Loucy (cell line): ENCODE results near the gene C20orf173.

Experiments used
- H2AFZ ChIP-seq: fragments of 200-600 bp; sonication (generic); 2 replicates; pipeline ENCODE4 v1.6.0; 2016; ENCODE audit warnings: antibody characterized with exemption, mild to moderate bottlenecking, low read length, moderate library complexity
- H3F3A ChIP-seq: fragments of 200-600 bp; 2 replicates; pipeline ENCODE4 v1.6.0; 2016; ENCODE audit warnings: antibody characterized with exemption, low read depth, mild to moderate bottlenecking
- H3K27me3 ChIP-seq: fragments of 200-600 bp; sonication (generic); 2 replicates; pipeline ENCODE4 v1.6.1; 2014; ENCODE audit warnings: low read length, mild to moderate bottlenecking; ENCODE audit not compliant: insufficient read depth, poor library complexity, severe bottlenecking
- H3K36me3 ChIP-seq: fragments of 200-600 bp; sonication (generic); 2 replicates; pipeline ENCODE4 v1.6.1; 2016; ENCODE audit warnings: low read length; ENCODE audit not compliant: insufficient read depth
- H3K4me1 ChIP-seq: fragments of 200-600 bp; sonication (generic); 2 replicates; pipeline ENCODE4 v1.5.1; 2014; ENCODE audit warnings: low read length, mild to moderate bottlenecking; ENCODE audit not compliant: insufficient read depth, poor library complexity, severe bottlenecking
- H3K4me2 ChIP-seq: fragments of 200-600 bp; sonication (generic); 2 replicates; pipeline ENCODE4 v1.6.0; 2014; ENCODE audit warnings: antibody characterized with exemption, low read length, low read depth, mild to moderate bottlenecking; ENCODE audit not compliant: poor library complexity, severe bottlenecking
- H3K4me3 ChIP-seq: fragments of 200-600 bp; sonication (generic); 2 replicates; pipeline ENCODE4 v1.5.1; 2014; ENCODE audit warnings: low read length, mild to moderate bottlenecking, mixed read lengths; ENCODE audit not compliant: poor library complexity, severe bottlenecking
- H3K79me2 ChIP-seq: fragments of 200-600 bp; sonication (generic); 2 replicates; pipeline ENCODE4 v1.6.1; 2014; ENCODE audit warnings: low read length; ENCODE audit not compliant: insufficient read depth
- H3K9ac ChIP-seq: fragments of 200-600 bp; sonication (generic); 2 replicates; pipeline ENCODE4 v1.6.0; 2014; ENCODE audit warnings: mild to moderate bottlenecking, low read depth, low read length, moderate library complexity; ENCODE audit not compliant: poor library complexity, severe bottlenecking
- H3K9me2 ChIP-seq: fragments of 200-600 bp; sonication (generic); replicated peaks from 2 replicates; pipeline ENCODE4 v1.6.1; 2016; ENCODE audit warnings: low read depth, low read length, mixed read lengths
- H3K9me3 ChIP-seq: fragments of 200-600 bp; sonication (generic); 2 replicates; pipeline ENCODE4 v1.6.1; 2014; ENCODE audit warnings: mild to moderate bottlenecking, antibody characterized with exemption, low read length, low read depth; ENCODE audit not compliant: insufficient read depth
- H4K20me1 ChIP-seq: fragments of 200-600 bp; sonication (generic); 2 replicates; pipeline ENCODE4 v1.6.0; 2014; ENCODE audit warnings: antibody characterized with exemption, low read length, mild to moderate bottlenecking; ENCODE audit not compliant: insufficient read depth, poor library complexity, severe bottlenecking
- CTCF ChIP-seq: fragments of 200-600 bp; sonication (generic); conservative IDR thresholded peaks from 2 replicates; pipeline ENCODE4 v1.5.1; 2014; ENCODE audit warnings: mild to moderate bottlenecking, antibody characterized with exemption, low read length
- EZH2phosphoT487 ChIP-seq: fragments of 200-600 bp; IDR thresholded peaks from 2 replicates; pipeline ENCODE4 v1.6.1; 2018; ENCODE audit warnings: antibody characterized with exemption, mild to moderate bottlenecking, moderate library complexity, borderline replicate concordance

C20orf173 gene

DNA sequence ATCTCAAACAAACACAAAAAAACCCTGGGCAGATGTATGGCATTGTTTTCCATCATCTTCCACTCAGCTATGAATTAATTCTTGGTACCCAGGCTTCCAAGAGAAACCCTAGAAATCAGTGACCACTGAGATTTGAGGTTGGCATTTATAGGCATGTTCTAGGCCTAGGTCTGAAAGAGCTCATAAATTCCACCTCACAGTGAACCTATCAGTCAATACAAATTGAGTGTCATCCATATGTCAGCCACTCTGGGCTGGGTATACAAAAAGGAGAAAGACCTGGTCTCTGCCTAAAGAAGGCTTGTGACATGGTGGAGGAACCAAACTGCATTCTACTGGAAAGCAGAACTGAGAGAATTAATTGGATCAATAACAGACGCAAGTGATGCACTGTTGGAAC, 30.2 kb downstream of the C20orf173 start:
- Histone ChIP-seq H3K4me1 (no peaks in the 10 kb centered on the region), H3F3A (no peaks in the 10 kb centered on the region), H3K9me2 (no peaks in the 10 kb centered on the region), H3K79me2 (no peaks in the 10 kb centered on the region), H3K27me3 (no peaks in the 10 kb centered on the region), H2AFZ (no peak overlapping the region), H3K9ac (no peak overlapping the region), H3K36me3 (peaks cover 90% of the 10 kb centered on the region; the same call in 1 of the 2 replicates), H3K4me2 (no peak overlapping the region), H3K4me3 (no peak overlapping the region), H4K20me1 (no peaks in the 10 kb centered on the region), H3K9me3 (no peaks in the 10 kb centered on the region)
- TF ChIP-seq EZH2phosphoT487, result no peak
- no peak for TF ChIP-seq CTCF

GRCh38 chr20:35497780-35498189, 31.7 kb downstream of the C20orf173 start:
- Histone ChIP-seq H3K9ac (no peak overlapping the region), H3K9me2 (no peaks in the 10 kb centered on the region), H3K4me1 (no peaks in the 10 kb centered on the region), H3K79me2 (no peaks in the 10 kb centered on the region), H3F3A (no peaks in the 10 kb centered on the region), H4K20me1 (no peaks in the 10 kb centered on the region), H3K27me3 (no peaks in the 10 kb centered on the region), H3K9me3 (no peaks in the 10 kb centered on the region), H3K4me2 (no peak overlapping the region), H3K4me3 (no peak overlapping the region), H3K36me3 (peaks cover 90% of the 10 kb centered on the region; the same call in 1 of the 2 replicates), H2AFZ (no peak overlapping the region)
- no peak for TF ChIP-seq EZH2phosphoT487
- no peak for TF ChIP-seq CTCF

DNA sequence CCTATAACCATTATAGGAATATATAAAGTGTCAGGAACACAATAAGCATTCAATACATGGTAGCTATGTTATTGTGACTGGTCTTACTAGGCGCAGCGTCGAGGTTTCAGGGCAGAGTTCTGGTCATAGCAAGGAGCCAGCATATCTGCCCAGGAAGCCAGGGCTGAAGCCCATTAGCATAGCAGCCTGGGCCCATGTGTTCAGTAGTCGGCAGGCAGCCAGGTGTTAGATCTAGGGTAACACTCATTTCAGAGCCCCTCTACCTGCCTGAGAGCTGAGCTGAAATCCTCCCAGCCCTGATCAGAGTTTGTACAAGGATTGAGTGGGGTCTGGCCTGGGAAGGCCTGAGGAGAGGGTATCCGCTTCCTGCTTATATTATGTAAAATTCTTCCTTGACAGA, 32.1 kb downstream of the C20orf173 start:
- peaks cover 85% of the 10 kb centered on the region; the same call in 1 of the 2 replicates for H3K36me3 ChIP-seq
- H3K79me2 ChIP-seq, result peaks cover 3% of the 10 kb centered on the region
- H3K9me2 ChIP-seq, result no peaks in the 10 kb centered on the region
- no peak overlapping the region for H2AFZ ChIP-seq
- no peaks in the 10 kb centered on the region for H3K4me1 ChIP-seq
- H3K4me2 ChIP-seq, result no peak overlapping the region
- H3K27me3 ChIP-seq, result no peaks in the 10 kb centered on the region
- H3K9me3 ChIP-seq, result no peaks in the 10 kb centered on the region
- H3F3A ChIP-seq, result no peaks in the 10 kb centered on the region
- TF ChIP-seq CTCF, result no peak
- TF ChIP-seq EZH2phosphoT487, result no peak
- no peak overlapping the region for H3K9ac ChIP-seq
- H4K20me1 ChIP-seq, result no peaks in the 10 kb centered on the region
- no peak overlapping the region for H3K4me3 ChIP-seq
